Bronchial epithelial cell (primary cell): ENCODE measurements around the gene C12orf60. TPM values are rescaled to one million over a fixed set of nuclear protein-coding genes. Genes with fewer than 3 reads are reported as not detected.

ENCODE experiments used
- DNase-seq: peaks from one replicate; pipeline ENCODE4 v3.0.0-alpha.2; 2010; ENCODE audit warnings: low read depth
- FAIRE-seq: peaks from 2 replicates; lab custom pipeline; 2011; peaks lifted over from hg19 to GRCh38; lab: Jason Lieb, UNC
- H3K27me3 ChIP-seq: 2 replicates; pipeline ENCODE4 v1.5.1; 2011; ENCODE audit warnings: low read length; ENCODE audit not compliant: control insufficient read depth, insufficient read depth
- H3K36me3 ChIP-seq: 2 replicates; pipeline ENCODE4 v1.5.1; 2011; ENCODE audit warnings: low read length; ENCODE audit not compliant: control insufficient read depth, insufficient read depth
- H3K4me3 ChIP-seq: 2 replicates; pipeline ENCODE4 v1.5.1; 2011; ENCODE audit warnings: mild to moderate bottlenecking, low read depth, low read length, control low read depth
- CTCF ChIP-seq: IDR thresholded peaks from 2 replicates; pipeline ENCODE4 v1.5.1; 2011; ENCODE audit warnings: mild to moderate bottlenecking, moderate library complexity, low read length, control low read depth, inconsistent platforms; ENCODE audit not compliant: insufficient read depth, severe bottlenecking
- total RNA-seq: library from RNA; depleted of rRNA; stranded (reverse); fragments of >200 nt; gene quantifications from 2 replicates; pipeline ENCODE4 v1.2.1, GENCODE V29; 2014

Gene C12orf60
- total RNA-seq, 1 donor from 2014 or later, result 2.1 TPM

- no peaks in the 10 kb centered on the region for H3K36me3 ChIP-seq
- H3K27me3 ChIP-seq, result no peaks in the 10 kb centered on the region
- FAIRE-seq, result no peak
- no peak overlapping the region for H3K4me3 ChIP-seq
- DNase-seq, result no peak
- no peak for TF ChIP-seq CTCF
Measured at GRCh38 chr12:14854586-14855183, 51.2 kb downstream of the C12orf60 start.

- DNase-seq (no peak), FAIRE-seq (no peak)
- H3K36me3 ChIP-seq, result no peaks in the 10 kb centered on the region
- no peaks in the 10 kb centered on the region for H3K27me3 ChIP-seq
- H3K4me3 ChIP-seq, result no peak overlapping the region
- TF ChIP-seq CTCF, result no peak
Measured at GRCh38 chr12:14858513-14858912, 55.0 kb downstream of the C12orf60 start.

- no peak for DNase-seq
- H3K27me3 ChIP-seq, result no peaks in the 10 kb centered on the region
- no peak for FAIRE-seq
- no peak for TF ChIP-seq CTCF
- H3K36me3 ChIP-seq, result no peaks in the 10 kb centered on the region
- H3K4me3 ChIP-seq, result no peak overlapping the region
Measured at GRCh38 chr12:14860490-14860889, 57.0 kb downstream of the C12orf60 start.

GRCh38 chr12:14868916-14869506, 65.5 kb downstream of the C12orf60 start:
- DNase-seq (peak; percentile 36), FAIRE-seq (peak; percentile 50)
- no peak overlapping the region for H3K4me3 ChIP-seq

GRCh38 chr12:14871247-14871646, 67.8 kb downstream of the C12orf60 start:
- no peak for DNase-seq
- Histone ChIP-seq H3K4me3 (no peak overlapping the region), H3K36me3 (no peaks in the 10 kb centered on the region), H3K27me3 (no peaks in the 10 kb centered on the region)
- no peak for TF ChIP-seq CTCF
- no peak for FAIRE-seq

More at GRCh38 chr12:14868916-14869506, 65.5 kb downstream of the C12orf60 start:
- no peak for TF ChIP-seq CTCF
- H3K36me3 ChIP-seq, result no peaks in the 10 kb centered on the region
- no peaks in the 10 kb centered on the region for H3K27me3 ChIP-seq
